ENCODE measurements around the gene SORCS1. TPM values are rescaled to one million over a fixed set of nuclear protein-coding genes. Genes with fewer than 3 reads are reported as not detected.
A peak's percentile ranks its signal among the peaks of the same experiment; 100 is the strongest.

Gene SORCS1
- total RNA-seq, 1 experiment from 2014 or later = 1.7 TPM

GRCh38 chr10:107213861-107214260 lies 49.4 kb upstream of the SORCS1 start:
- Histone ChIP-seq H3K79me1 (ENCODE audit: insufficient read depth, low read depth, low read length, poor library complexity, severe bottlenecking) (no peaks in the 10 kb centered on the region), H3K23me2 (ENCODE audit: insufficient read length, low read depth, low read length, poor library complexity, severe bottlenecking) (no peaks in the 10 kb centered on the region), H3K9me3 (ENCODE audit: control insufficient read depth, low read depth, low read length) (no peaks in the 10 kb centered on the region), H2AFZ (ENCODE audit: low read length) (no peak overlapping the region), H3K4ac (ENCODE audit: low read depth, low read length) (no peak overlapping the region), H3K4me1 (ENCODE audit: insufficient read depth, low read length) (no peaks in the 10 kb centered on the region), H3K9ac (ENCODE audit: extremely low read depth, insufficient read length, low read length) (no peak overlapping the region), H3K14ac (ENCODE audit: insufficient read depth, low read length) (peak overlapping the region; percentile 10; the same call in 1 of the 2 replicates), H3K56ac (ENCODE audit: insufficient read length, low read depth, low read length) (no peak overlapping the region), H3K79me2 (ENCODE audit: insufficient read depth, low read length) (no peaks in the 10 kb centered on the region), H3K27me3 (ENCODE audit: insufficient read depth, low read length) (no peaks in the 10 kb centered on the region), H3K27ac (ENCODE audit: insufficient read length, low read depth, low read length) (no peak overlapping the region), H2BK120ac (ENCODE audit: low read depth, low read length, poor library complexity, severe bottlenecking) (no peak overlapping the region), H2BK5ac (ENCODE audit: insufficient read length, low read length) (no peak overlapping the region), H4K91ac (ENCODE audit: insufficient read length, low read depth, low read length) (no peak overlapping the region), H3K4me2 (ENCODE audit: insufficient read depth, insufficient read length, low read length) (no peak overlapping the region), H3T11ph (ENCODE audit: low read length) (no peak overlapping the region), H4K8ac (replicated peaks; ENCODE audit: insufficient read length, low read depth, low read length) (no peak overlapping the region), H4K5ac (ENCODE audit: insufficient read length, low read depth, low read length) (no peak overlapping the region), H2BK12ac (ENCODE audit: insufficient read length, low read depth, low read length) (no peak overlapping the region), H2AK5ac (ENCODE audit: insufficient read length, low read length) (no peak overlapping the region), H2BK20ac (ENCODE audit: low read depth, low read length, poor library complexity, severe bottlenecking) (no peak overlapping the region), H3K18ac (ENCODE audit: insufficient read length, low read depth, low read length) (no peak overlapping the region), H4K20me1 (ENCODE audit: control insufficient read depth, insufficient read depth, insufficient read length) (no peaks in the 10 kb centered on the region), H2BK15ac (ENCODE audit: low read depth, low read length) (no peak overlapping the region), H3K23ac (ENCODE audit: insufficient read length, low read depth, low read length) (no peak overlapping the region)
- Mint-ChIP-seq H3K4me1 (no peaks in the 10 kb centered on the region), H3K36me3 (ENCODE audit: insufficient read depth in 1 of 3, low read depth in 3 of 3) (no peaks in the 10 kb centered on the region), H3K4me3 (no peak overlapping the region), H3K9me3 (no peaks in the 10 kb centered on the region), H3K27me3 (ENCODE audit: low read depth) (no peaks in the 10 kb centered on the region; the same call in 1 of the 2 replicates), H3K27ac (no peak overlapping the region; a peak in 1 of 7 replicates)
- DNase-seq = no peak
- TF ChIP-seq, protein P1, sequence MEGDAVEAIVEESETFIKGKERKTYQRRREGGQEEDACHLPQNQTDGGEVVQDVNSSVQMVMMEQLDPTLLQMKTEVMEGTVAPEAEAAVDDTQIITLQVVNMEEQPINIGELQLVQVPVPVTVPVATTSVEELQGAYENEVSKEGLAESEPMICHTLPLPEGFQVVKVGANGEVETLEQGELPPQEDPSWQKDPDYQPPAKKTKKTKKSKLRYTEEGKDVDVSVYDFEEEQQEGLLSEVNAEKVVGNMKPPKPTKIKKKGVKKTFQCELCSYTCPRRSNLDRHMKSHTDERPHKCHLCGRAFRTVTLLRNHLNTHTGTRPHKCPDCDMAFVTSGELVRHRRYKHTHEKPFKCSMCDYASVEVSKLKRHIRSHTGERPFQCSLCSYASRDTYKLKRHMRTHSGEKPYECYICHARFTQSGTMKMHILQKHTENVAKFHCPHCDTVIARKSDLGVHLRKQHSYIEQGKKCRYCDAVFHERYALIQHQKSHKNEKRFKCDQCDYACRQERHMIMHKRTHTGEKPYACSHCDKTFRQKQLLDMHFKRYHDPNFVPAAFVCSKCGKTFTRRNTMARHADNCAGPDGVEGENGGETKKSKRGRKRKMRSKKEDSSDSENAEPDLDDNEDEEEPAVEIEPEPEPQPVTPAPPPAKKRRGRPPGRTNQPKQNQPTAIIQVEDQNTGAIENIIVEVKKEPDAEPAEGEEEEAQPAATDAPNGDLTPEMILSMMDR (conservative IDR thresholded peaks at IDR 0.05) = no peak
- WGBS (ENCODE audit: extremely low coverage, insufficient read length, low lambda C conversion rate) = no CpG with 5 or more reads among the region's 8 CpGs

Data from H9 (cell line).